Activated naive CD8-positive, alpha-beta T cell (primary cell): ENCODE data around the gene OR51A4.
"Not testable (repeated sequence)": the region's sequence is repeated elsewhere in the genome, so short reads cannot be mapped to it uniquely, and the experiment has no call there.

Source experiments
- H3K27ac Mint-ChIP-seq: one replicate; pipeline ENCODE4 v1.8.0; 2021; ENCODE audit warnings: mixed read lengths
- H3K27me3 Mint-ChIP-seq: one replicate; pipeline ENCODE4 v1.8.0; 2021; ENCODE audit warnings: mixed read lengths
- H3K36me3 Mint-ChIP-seq: one replicate; pipeline ENCODE4 v1.8.0; 2021; ENCODE audit warnings: mixed read lengths
- H3K4me1 Mint-ChIP-seq: one replicate; pipeline ENCODE4 v1.8.0; 2021; ENCODE audit warnings: low read depth, mixed read lengths
- H3K4me3 Mint-ChIP-seq: one replicate; pipeline ENCODE4 v1.8.0; 2021; ENCODE audit warnings: mild to moderate bottlenecking, mixed read lengths
- H3K9me3 Mint-ChIP-seq: one replicate; pipeline ENCODE4 v1.8.0; 2021; ENCODE audit warnings: low read depth, mixed read lengths

Gene OR51A4

GRCh38 chr11:4947505-4947904 lies at the start of gene OR51A4:
Gene OR51A4 (minus strand): TSS chr11:4947605. CDS start chr11:4947100, 505 bp downstream.
- Mint-ChIP-seq H3K27me3 (peaks cover 1% of the 10 kb centered on the region), H3K36me3 (no peaks in the 10 kb centered on the region), H3K9me3 (no peaks in the 10 kb centered on the region)

GRCh38 chr11:4994551-4994950 lies 47.1 kb upstream of the OR51A4 start, which contains the start of gene OR51L1:
Gene OR51L1 (plus strand): TSS chr11:4994851. CDS start chr11:4998983, 4,132 bp downstream.
- H3K36me3 Mint-ChIP-seq, result no peaks in the 10 kb centered on the region
- H3K9me3 Mint-ChIP-seq, result no peaks in the 10 kb centered on the region
- no peak within 1 kb of the TSS for H3K4me3 Mint-ChIP-seq
- no peak within 1 kb of the TSS for H3K27ac Mint-ChIP-seq
- H3K27me3 Mint-ChIP-seq, result peaks cover 1% of the 10 kb centered on the region
- H3K4me1 Mint-ChIP-seq, result no peaks in the 10 kb centered on the region

More at GRCh38 chr11:4947505-4947904, at the start of gene OR51A4:
- H3K27ac Mint-ChIP-seq, result no peak within 1 kb of the TSS
- no peak within 1 kb of the TSS for H3K4me3 Mint-ChIP-seq
- H3K4me1 Mint-ChIP-seq, result no peaks in the 10 kb centered on the region

GRCh38 chr11:4991060-4991459 lies 43.7 kb upstream of the OR51A4 start:
- peaks cover 1% of the 10 kb centered on the region for H3K27me3 Mint-ChIP-seq
- H3K4me1 Mint-ChIP-seq, result no peaks in the 10 kb centered on the region
- H3K36me3 Mint-ChIP-seq, result no peaks in the 10 kb centered on the region
- H3K4me3 Mint-ChIP-seq, result no peak overlapping the region
- no peak overlapping the region for H3K27ac Mint-ChIP-seq
- H3K9me3 Mint-ChIP-seq, result no peaks in the 10 kb centered on the region

- H3K4me3 Mint-ChIP-seq, result no peak overlapping the region
Measured at GRCh38 chr11:4983841-4984240, 36.4 kb upstream of the OR51A4 start.

GRCh38 chr11:4982678-4983077 lies 35.3 kb upstream of the OR51A4 start:
- Mint-ChIP-seq H3K27me3 (no peaks in the 10 kb centered on the region), H3K36me3 (no peaks in the 10 kb centered on the region), H3K4me3 (no peak overlapping the region), H3K4me1 (no peaks in the 10 kb centered on the region), H3K9me3 (no peaks in the 10 kb centered on the region), H3K27ac (no peak overlapping the region)

More at GRCh38 chr11:4983841-4984240, 36.4 kb upstream of the OR51A4 start:
- Mint-ChIP-seq H3K27me3 (peaks cover under 1% of the 10 kb centered on the region), H3K9me3 (no peaks in the 10 kb centered on the region), H3K4me1 (no peaks in the 10 kb centered on the region), H3K36me3 (no peaks in the 10 kb centered on the region), H3K27ac (no peak overlapping the region)

- Mint-ChIP-seq H3K36me3 (no peaks in the 10 kb centered on the region), H3K27ac (no peak overlapping the region), H3K4me3 (no peak overlapping the region), H3K27me3 (no peaks in the 10 kb centered on the region), H3K9me3 (no peaks in the 10 kb centered on the region), H3K4me1 (no peaks in the 10 kb centered on the region)
Measured at GRCh38 chr11:4979036-4979435, 31.6 kb upstream of the OR51A4 start.

- Mint-ChIP-seq H3K27me3 (no peaks in the 10 kb centered on the region), H3K4me1 (no peaks in the 10 kb centered on the region), H3K36me3 (no peaks in the 10 kb centered on the region), H3K9me3 (no peaks in the 10 kb centered on the region), H3K27ac (no peak overlapping the region), H3K4me3 (no peak overlapping the region)
Measured at GRCh38 chr11:4975436-4975835, 28.0 kb upstream of the OR51A4 start.

GRCh38 chr11:4962816-4963215 lies 15.4 kb upstream of the OR51A4 start:
- Mint-ChIP-seq H3K4me3 (no peak overlapping the region), H3K4me1 (no peaks in the 10 kb centered on the region), H3K36me3 (no peaks in the 10 kb centered on the region), H3K27me3 (peaks cover 1% of the 10 kb centered on the region), H3K27ac (no peak overlapping the region), H3K9me3 (no peaks in the 10 kb centered on the region)

- no peak overlapping the region for H3K27ac Mint-ChIP-seq
- H3K9me3 Mint-ChIP-seq, result no peaks in the 10 kb centered on the region
- H3K4me1 Mint-ChIP-seq, result no peaks in the 10 kb centered on the region
- H3K36me3 Mint-ChIP-seq, result no peaks in the 10 kb centered on the region
- peaks cover 1% of the 10 kb centered on the region for H3K27me3 Mint-ChIP-seq
- H3K4me3 Mint-ChIP-seq, result no peak overlapping the region
Measured at GRCh38 chr11:4960877-4961276, 13.5 kb upstream of the OR51A4 start.

- H3K27me3 Mint-ChIP-seq, result no peaks in the 10 kb centered on the region
- H3K27ac Mint-ChIP-seq, result no peak overlapping the region
- no peaks in the 10 kb centered on the region for H3K36me3 Mint-ChIP-seq
- H3K4me3 Mint-ChIP-seq, result no peak overlapping the region
- no peaks in the 10 kb centered on the region for H3K9me3 Mint-ChIP-seq
- no peaks in the 10 kb centered on the region for H3K4me1 Mint-ChIP-seq
Measured at GRCh38 chr11:4957396-4957795, 10.0 kb upstream of the OR51A4 start.

- not testable (repeated sequence) for H3K4me1 Mint-ChIP-seq, H3K36me3 Mint-ChIP-seq, H3K4me3 Mint-ChIP-seq, H3K27me3 Mint-ChIP-seq, H3K27ac Mint-ChIP-seq, H3K9me3 Mint-ChIP-seq
Measured at GRCh38 chr11:4955613-4956012, 8.2 kb upstream of the OR51A4 start, which contains the start of gene OR51A2. Gene OR51A2 (minus strand): TSS chr11:4955713. CDS start chr11:4955713, 0 bp downstream.

- Mint-ChIP-seq H3K4me1 (no peaks in the 10 kb centered on the region), H3K4me3 (no peak overlapping the region), H3K27ac (no peak overlapping the region), H3K27me3 (peaks cover 3% of the 10 kb centered on the region), H3K36me3 (no peaks in the 10 kb centered on the region), H3K9me3 (no peaks in the 10 kb centered on the region)
Measured at GRCh38 chr11:4936745-4937144, 10.7 kb downstream of the OR51A4 start.

- Mint-ChIP-seq H3K4me3 (no peak overlapping the region), H3K27me3 (no peaks in the 10 kb centered on the region), H3K27ac (no peak overlapping the region), H3K9me3 (no peaks in the 10 kb centered on the region), H3K4me1 (no peaks in the 10 kb centered on the region), H3K36me3 (no peaks in the 10 kb centered on the region)
Measured at GRCh38 chr11:4932751-4933150, 14.7 kb downstream of the OR51A4 start.

GRCh38 chr11:4926608-4927007 lies 20.8 kb downstream of the OR51A4 start:
- H3K27me3 Mint-ChIP-seq, result peaks cover 10% of the 10 kb centered on the region
- no peaks in the 10 kb centered on the region for H3K9me3 Mint-ChIP-seq
- no peak overlapping the region for H3K27ac Mint-ChIP-seq
- no peak overlapping the region for H3K4me3 Mint-ChIP-seq
- H3K4me1 Mint-ChIP-seq, result no peaks in the 10 kb centered on the region
- no peaks in the 10 kb centered on the region for H3K36me3 Mint-ChIP-seq

GRCh38 chr11:4924239-4924638 lies 23.2 kb downstream of the OR51A4 start, which contains the start of gene OR51G1:
Gene OR51G1 (minus strand): TSS chr11:4924339. CDS start chr11:4924339, 0 bp downstream.
- Mint-ChIP-seq H3K9me3 (no peaks in the 10 kb centered on the region), H3K4me3 (no peak within 1 kb of the TSS), H3K27ac (no peak within 1 kb of the TSS), H3K27me3 (peaks cover 10% of the 10 kb centered on the region), H3K36me3 (no peaks in the 10 kb centered on the region), H3K4me1 (no peaks in the 10 kb centered on the region)

GRCh38 chr11:4922304-4922703 lies 25.1 kb downstream of the OR51A4 start:
- H3K36me3 Mint-ChIP-seq, result no peaks in the 10 kb centered on the region
- no peak overlapping the region for H3K4me3 Mint-ChIP-seq
- peaks cover 10% of the 10 kb centered on the region for H3K27me3 Mint-ChIP-seq

More at GRCh38 chr11:4922304-4922703, 25.1 kb downstream of the OR51A4 start:
- Mint-ChIP-seq H3K4me1 (no peaks in the 10 kb centered on the region), H3K9me3 (no peaks in the 10 kb centered on the region), H3K27ac (no peak overlapping the region)
